ENCODE data around the gene MB21D2.
A peak's percentile ranks its signal among the peaks of the same experiment; 100 is the strongest.

- TF ChIP-seq CTCF (IDR thresholded peaks at IDR 0.05), result peak in 1 of 6 experiments; percentile 5
- no peak for TF ChIP-seq POLR2A (IDR thresholded peaks at IDR 0.05)
Observed at GRCh38 chr3:192819001-192819569, 98.6 kb downstream of the MB21D2 start.

Measured in esophagus squamous epithelium (tissue), 4 donors.